Stimulated activated memory B cell treated with anti-CD40 and anti-IgM and Interleukin-4, amounts not matched to agents 10 μg/mL and 1 μg/mL and 100 μg/mL, for 72 hours (primary cell): ENCODE data around the gene MYO5A.
"Not testable (repeated sequence)": the region's sequence is repeated elsewhere in the genome, so short reads cannot be mapped to it uniquely, and the experiment has no call there.

Source experiments
- ATAC-seq: fragments of 150-1000 bp; cut with Tn5 transposase; 2 replicates; pipeline ENCODE4 v1.10.0; 2021
- H3K27ac Mint-ChIP-seq: one replicate; pipeline ENCODE4 v1.8.0; 2022; ENCODE audit warnings: mild to moderate bottlenecking, mixed read lengths
- H3K27me3 Mint-ChIP-seq: one replicate; pipeline ENCODE4 v1.8.0; 2022; ENCODE audit warnings: mixed read lengths
- H3K36me3 Mint-ChIP-seq: one replicate; pipeline ENCODE4 v1.8.0; 2022; ENCODE audit warnings: mixed read lengths
- H3K4me1 Mint-ChIP-seq: one replicate; pipeline ENCODE4 v1.8.0; 2022; ENCODE audit warnings: mixed read lengths
- H3K4me3 Mint-ChIP-seq: one replicate; pipeline ENCODE4 v1.8.0; 2022; ENCODE audit warnings: mild to moderate bottlenecking, moderate library complexity, mixed read lengths
- H3K9me3 Mint-ChIP-seq: one replicate; pipeline ENCODE4 v1.8.0; 2022; ENCODE audit warnings: mixed read lengths

The MYO5A gene

DNA sequence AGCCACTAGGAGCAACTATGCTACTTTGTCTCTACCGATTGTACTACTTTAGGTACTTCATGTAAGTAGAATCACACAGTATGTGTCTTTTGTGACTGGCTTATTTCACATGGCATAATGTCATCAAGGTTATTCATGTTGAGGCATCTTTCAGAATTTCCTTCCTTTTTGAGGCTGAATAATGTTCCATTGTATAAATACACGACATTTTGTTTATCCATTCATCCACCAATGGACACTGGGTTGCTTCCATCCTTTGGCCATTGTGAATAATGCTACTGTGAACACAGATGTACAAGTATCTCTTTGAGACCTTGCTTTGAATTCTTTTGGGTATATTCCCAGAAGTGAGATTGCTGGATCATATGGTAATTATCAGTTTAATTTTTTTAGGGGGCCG is 29.2 kb downstream of the MYO5A start:
- no peak overlapping the region for H3K4me3 Mint-ChIP-seq
- no peaks in the 10 kb centered on the region for H3K27me3 Mint-ChIP-seq
- H3K36me3 Mint-ChIP-seq: peaks cover 6% of the 10 kb centered on the region
- H3K9me3 Mint-ChIP-seq: no peaks in the 10 kb centered on the region
- H3K4me1 Mint-ChIP-seq: peaks cover 45% of the 10 kb centered on the region
- no peak for ATAC-seq
- H3K27ac Mint-ChIP-seq: no peak overlapping the region

DNA sequence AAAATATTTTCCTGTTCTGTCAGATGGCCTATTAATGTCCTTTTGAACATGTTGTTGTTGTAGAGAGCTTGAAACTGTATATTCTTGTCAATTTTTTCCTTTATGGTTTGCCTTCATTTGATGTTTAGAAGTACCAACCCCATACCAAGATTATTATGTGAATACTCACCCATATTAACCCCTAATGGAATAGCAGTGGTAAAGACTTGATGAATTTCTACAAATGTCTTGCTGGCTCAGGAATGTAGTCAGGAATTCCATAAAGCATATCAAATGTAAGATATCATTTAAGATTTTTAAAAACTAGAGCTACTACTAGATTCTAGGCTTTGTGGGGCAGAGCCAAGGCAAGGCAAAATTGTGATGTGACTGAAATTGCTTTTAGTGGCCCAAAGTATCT is 30.0 kb downstream of the MYO5A start:
- Mint-ChIP-seq H3K36me3 (peaks cover 6% of the 10 kb centered on the region), H3K4me1 (peaks cover 37% of the 10 kb centered on the region), H3K9me3 (no peaks in the 10 kb centered on the region), H3K27me3 (no peaks in the 10 kb centered on the region), H3K27ac (no peak overlapping the region), H3K4me3 (no peak overlapping the region)
- ATAC-seq: no peak

DNA sequence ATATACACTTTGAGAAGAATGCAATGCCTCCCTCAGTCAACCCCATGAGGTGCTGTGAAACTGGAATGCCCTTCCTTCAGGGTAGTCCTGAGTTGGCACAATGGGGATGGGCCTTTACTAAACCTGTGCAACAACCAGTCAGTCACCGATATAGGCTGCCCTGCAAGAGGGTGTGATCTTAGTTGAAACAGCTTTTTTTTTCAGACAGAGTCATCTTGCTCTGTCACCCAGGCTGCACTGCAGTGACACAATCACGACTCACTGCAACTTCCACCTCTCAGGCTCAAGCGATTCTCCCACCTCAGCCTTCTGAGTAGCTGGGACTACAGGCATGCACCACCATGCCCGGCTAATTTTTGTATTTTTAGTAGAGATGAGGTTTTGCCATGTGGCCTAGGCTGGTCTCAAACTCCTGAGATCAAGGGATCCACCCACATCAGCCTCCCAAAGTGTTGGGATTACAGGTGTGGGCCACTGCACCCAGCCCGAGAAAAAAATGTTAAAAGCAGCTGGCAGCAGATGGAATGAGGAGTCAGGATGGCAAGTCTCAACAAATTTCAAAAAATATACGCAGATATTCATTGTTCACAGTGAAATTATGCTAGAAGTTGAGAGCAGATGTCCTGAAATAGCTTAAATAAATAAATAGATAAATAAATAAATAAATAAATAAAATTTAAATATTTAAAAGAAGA is 31.8 kb downstream of the MYO5A start:
- Mint-ChIP-seq H3K27ac (no peak overlapping the region), H3K27me3 (no peaks in the 10 kb centered on the region), H3K36me3 (no peaks in the 10 kb centered on the region), H3K9me3 (no peaks in the 10 kb centered on the region), H3K4me3 (no peak overlapping the region), H3K4me1 (peaks cover 25% of the 10 kb centered on the region)
- ATAC-seq: peak; percentile 48

DNA sequence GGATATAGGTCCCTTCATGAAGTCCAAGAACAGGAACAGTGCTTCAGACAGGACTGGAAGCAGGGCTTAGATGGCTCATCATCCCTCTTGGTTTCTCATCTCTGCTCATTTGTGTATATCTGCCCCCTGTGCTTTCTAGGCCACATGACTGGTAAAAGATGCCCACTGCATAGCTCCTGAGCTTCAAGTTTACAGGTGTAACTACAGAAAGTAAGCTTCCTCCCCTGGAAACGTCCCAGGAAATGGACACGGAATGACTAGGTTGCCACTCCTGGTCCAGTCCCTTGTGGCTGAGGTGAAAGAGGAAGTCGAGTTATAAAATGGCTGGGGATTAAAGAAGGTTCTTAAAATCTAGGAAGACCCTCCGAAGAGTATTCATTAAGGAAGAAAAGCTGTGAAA is 32.5 kb downstream of the MYO5A start:
- Mint-ChIP-seq H3K27me3 (no peaks in the 10 kb centered on the region), H3K4me1 (peaks cover 31% of the 10 kb centered on the region), H3K36me3 (no peaks in the 10 kb centered on the region), H3K9me3 (no peaks in the 10 kb centered on the region), H3K4me3 (no peak overlapping the region), H3K27ac (no peak overlapping the region)
- no peak for ATAC-seq

DNA sequence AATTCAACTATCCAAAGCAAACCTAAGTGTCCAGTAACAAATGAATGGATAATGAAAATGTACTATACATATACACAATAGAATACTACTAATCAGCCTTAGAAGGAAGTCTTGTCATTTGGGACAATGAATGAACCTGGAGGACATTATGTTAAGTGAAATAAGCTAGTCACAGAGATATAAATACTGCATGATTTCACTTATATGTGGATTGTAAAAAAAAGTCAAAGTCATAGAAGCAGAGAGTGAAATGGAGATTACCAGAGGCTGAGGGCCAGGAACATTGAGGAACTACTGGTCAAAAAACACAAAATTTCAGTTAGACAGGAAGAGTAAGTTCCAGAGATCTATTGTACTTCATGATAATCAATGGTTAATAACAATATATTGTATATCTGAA is 33.6 kb downstream of the MYO5A start:
- H3K4me3 Mint-ChIP-seq: no peak overlapping the region
- H3K27ac Mint-ChIP-seq: no peak overlapping the region
- H3K4me1 Mint-ChIP-seq: peaks cover 31% of the 10 kb centered on the region
- no peaks in the 10 kb centered on the region for H3K27me3 Mint-ChIP-seq
- H3K9me3 Mint-ChIP-seq: no peaks in the 10 kb centered on the region
- H3K36me3 Mint-ChIP-seq: no peaks in the 10 kb centered on the region
- no peak for ATAC-seq

DNA sequence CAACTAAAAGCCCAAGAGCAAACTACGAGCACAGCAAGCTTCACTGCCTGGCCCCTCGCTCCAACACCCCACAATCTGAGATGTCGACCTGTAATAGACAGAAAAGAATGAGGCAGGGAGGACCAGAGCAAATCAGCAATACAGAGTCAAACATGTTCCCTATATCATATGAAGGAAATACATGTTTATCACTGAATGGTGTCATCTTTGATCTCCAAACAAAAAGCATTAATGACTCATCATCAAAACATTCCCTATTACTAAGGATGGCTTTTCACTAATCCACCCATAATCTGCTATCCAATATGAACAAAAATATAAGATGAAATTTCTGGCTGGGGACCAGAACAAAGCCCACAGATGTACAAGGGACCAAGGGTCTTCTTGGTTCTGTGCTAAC is 34.7 kb downstream of the MYO5A start:
- peaks cover 38% of the 10 kb centered on the region for H3K4me1 Mint-ChIP-seq
- H3K36me3 Mint-ChIP-seq: no peaks in the 10 kb centered on the region
- no peaks in the 10 kb centered on the region for H3K27me3 Mint-ChIP-seq
- no peak overlapping the region for H3K27ac Mint-ChIP-seq
- no peak for ATAC-seq
- no peak overlapping the region for H3K4me3 Mint-ChIP-seq
- no peaks in the 10 kb centered on the region for H3K9me3 Mint-ChIP-seq

DNA sequence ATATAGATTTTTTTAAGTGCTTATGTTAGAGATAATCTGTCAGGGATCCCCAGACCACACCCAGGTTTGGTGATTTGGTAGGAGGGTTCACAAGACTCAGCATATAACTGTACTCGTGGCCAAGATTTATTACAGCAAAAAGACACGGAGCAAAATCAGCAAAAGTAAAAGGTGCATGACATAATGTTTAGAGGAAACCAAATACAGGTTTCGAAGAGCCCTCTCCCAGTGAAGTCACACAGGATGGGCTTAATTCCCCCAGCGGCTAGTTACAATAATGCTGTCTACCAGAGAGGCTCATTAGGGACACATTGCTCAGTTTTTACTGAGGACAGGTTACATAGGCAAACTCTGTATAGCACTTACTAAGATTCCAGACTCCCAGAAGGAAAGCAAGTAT is 36.5 kb downstream of the MYO5A start:
- Mint-ChIP-seq H3K36me3 (no peaks in the 10 kb centered on the region), H3K27ac (no peak overlapping the region), H3K4me3 (no peak overlapping the region), H3K4me1 (peaks cover 47% of the 10 kb centered on the region), H3K9me3 (no peaks in the 10 kb centered on the region), H3K27me3 (no peaks in the 10 kb centered on the region)
- ATAC-seq: no peak

DNA sequence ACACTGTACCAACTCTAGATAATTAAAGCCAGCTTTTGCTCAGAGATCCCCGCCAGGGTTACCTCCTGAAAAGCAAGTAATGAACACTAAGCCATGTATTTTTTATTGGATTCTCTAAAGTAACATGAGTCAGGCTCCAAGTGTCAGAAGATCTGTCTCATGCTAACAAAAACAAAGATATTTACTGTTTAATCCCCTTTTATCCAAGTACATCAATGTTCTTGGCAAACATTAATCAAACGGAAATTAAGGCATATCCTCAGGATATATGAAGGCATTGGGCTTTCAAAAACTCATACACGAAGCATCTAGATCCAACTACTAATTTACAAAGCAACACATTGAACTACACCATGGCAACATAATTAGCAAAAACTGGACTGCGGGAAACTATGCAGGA is 37.2 kb downstream of the MYO5A start:
- H3K4me3 Mint-ChIP-seq: no peak overlapping the region

DNA sequence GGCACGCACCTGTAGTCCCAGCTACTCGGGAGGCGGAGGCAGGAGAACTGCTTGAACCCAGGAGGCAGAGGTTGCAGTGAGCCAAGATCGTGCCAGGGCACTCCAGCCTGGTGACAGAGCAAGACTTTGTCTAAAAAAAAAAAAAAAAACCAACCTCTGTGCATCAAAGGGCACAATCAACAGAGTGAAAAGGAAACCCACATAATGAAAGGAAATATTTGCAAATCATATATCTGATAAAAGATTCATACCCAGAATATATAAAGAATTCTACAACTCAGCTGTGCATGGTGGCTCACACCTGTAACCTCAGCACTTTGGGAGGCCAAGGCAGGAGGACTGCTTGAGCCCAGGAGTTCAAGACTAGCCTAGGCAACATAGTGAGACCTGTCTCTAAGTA is 39.2 kb downstream of the MYO5A start:
- H3K4me1 Mint-ChIP-seq: peaks cover 43% of the 10 kb centered on the region
- H3K9me3 Mint-ChIP-seq, H3K27ac Mint-ChIP-seq, H3K27me3 Mint-ChIP-seq, H3K4me3 Mint-ChIP-seq, ATAC-seq, H3K36me3 Mint-ChIP-seq: not testable (repeated sequence)

More for the DNA sequence above, 37.2 kb downstream of the MYO5A start:
- H3K36me3 Mint-ChIP-seq: no peaks in the 10 kb centered on the region
- no peak for ATAC-seq
- H3K27ac Mint-ChIP-seq: no peak overlapping the region
- H3K9me3 Mint-ChIP-seq: no peaks in the 10 kb centered on the region
- no peaks in the 10 kb centered on the region for H3K27me3 Mint-ChIP-seq
- peaks cover 49% of the 10 kb centered on the region for H3K4me1 Mint-ChIP-seq

DNA sequence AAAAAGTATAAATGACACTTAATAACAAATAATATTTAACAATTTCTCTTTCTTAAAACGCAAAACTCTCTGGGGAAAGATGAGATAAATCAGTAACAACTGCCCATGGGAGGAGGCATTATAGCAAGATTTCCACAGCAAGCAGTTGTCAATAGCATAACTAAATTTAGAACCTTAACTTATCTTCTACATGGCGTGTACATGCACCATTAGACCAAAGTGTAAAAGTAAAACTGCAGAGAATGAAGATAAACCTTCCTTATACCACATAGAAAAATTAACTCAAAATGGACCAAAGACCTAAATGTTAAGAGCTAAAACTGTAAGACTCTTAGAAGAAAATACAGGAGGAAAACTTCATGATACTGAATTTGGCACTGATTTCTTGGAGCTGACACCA is 39.9 kb downstream of the MYO5A start:
- Mint-ChIP-seq H3K36me3 (no peaks in the 10 kb centered on the region), H3K27me3 (no peaks in the 10 kb centered on the region), H3K27ac (no peak overlapping the region), H3K4me3 (no peak overlapping the region), H3K9me3 (no peaks in the 10 kb centered on the region), H3K4me1 (peaks cover 47% of the 10 kb centered on the region)
- ATAC-seq: no peak

DNA sequence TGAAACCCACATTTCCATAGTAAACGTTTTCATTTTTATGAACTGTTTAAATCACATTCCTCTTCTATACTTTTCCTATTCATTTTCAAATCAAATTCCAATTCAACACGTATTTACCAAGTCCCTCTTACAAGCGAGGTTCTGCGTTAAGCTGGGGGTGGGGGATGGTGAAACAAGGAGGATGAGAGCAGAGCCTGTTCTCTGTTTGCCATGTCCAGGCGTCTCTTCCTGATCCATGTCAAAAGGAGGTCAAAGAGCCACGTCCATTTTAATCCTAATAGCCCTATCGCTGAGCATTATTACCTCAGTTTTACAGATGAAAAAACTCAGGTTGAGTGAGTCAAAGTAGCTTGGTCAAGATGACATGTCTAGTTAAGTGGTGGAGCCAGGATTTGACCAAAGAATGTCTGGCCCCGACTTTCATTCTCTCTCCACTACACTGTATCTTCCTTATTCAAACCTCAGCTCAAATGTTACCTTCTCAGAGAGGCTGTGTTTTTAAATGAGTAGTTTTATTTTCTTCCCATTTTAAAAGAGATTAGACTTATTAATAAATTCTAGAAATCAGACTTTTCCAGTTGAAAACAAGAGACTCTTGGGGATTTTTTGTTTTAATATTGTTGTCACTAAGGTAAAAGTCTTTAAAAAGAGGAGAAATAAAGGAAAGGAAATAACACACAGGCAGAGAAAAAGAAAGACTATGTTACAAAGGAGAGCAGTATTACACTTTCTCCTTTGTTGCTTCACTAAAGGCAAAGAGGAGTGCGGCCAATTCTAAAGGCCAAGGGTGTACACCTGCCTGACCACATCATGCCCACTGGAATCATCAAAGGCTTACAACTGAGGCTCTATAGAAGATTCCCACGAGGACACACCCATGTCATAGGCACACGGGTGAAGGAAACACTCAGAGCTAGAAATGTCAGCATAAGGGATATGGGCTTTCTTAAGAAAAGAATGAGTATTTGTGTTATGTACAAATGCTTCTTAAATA is 42.4 kb downstream of the MYO5A start:
- Mint-ChIP-seq H3K27ac (peak overlapping the region; percentile 52), H3K4me3 (no peak overlapping the region), H3K27me3 (no peaks in the 10 kb centered on the region), H3K36me3 (no peaks in the 10 kb centered on the region), H3K4me1 (peaks cover 64% of the 10 kb centered on the region), H3K9me3 (no peaks in the 10 kb centered on the region)
- ATAC-seq: no peak

DNA sequence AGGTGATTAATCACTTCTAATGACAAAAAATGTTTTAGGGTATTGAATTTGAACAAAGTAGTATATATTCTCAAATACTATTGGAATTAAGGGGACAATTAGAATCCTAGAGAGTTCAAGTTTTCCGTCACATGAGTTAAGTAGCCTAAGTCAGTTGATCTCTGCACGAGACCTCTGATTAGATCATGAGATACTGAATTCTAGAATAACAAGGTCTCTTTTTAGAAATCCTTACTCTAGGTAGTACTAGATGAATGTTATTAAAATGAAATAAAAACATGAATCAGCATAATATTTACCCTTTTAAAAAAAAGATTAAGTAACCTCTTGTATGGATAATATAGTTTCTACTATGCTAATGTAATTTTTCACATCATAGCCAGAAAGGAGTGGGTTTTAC is 43.4 kb downstream of the MYO5A start:
- Mint-ChIP-seq H3K9me3 (no peaks in the 10 kb centered on the region), H3K27me3 (no peaks in the 10 kb centered on the region), H3K4me3 (no peak overlapping the region), H3K27ac (no peak overlapping the region), H3K4me1 (peaks cover 73% of the 10 kb centered on the region), H3K36me3 (no peaks in the 10 kb centered on the region)
- no peak for ATAC-seq

DNA sequence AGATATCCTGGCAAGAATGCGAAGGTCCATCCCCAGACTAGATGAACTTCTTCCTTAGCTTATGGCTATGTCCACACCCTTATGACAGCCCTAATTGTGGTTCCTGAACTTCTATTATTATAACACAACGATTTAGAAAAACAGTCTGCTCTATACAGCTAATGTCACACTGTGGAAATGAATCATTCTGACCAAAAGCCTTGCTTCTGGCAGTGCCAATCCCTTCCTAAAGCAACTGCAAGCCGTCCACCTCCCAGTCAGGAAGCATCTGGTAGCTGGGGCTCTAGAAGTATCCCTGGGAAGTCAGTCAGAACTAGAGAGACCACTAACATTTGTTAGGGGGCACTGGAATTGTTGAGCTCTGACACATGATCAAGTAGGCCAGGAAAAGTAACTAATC is 45.0 kb downstream of the MYO5A start:
- no peak for ATAC-seq
- Mint-ChIP-seq H3K27me3 (no peaks in the 10 kb centered on the region), H3K4me3 (no peak overlapping the region), H3K36me3 (no peaks in the 10 kb centered on the region), H3K27ac (peak overlapping the region; percentile 29), H3K4me1 (peaks cover 73% of the 10 kb centered on the region), H3K9me3 (no peaks in the 10 kb centered on the region)

DNA sequence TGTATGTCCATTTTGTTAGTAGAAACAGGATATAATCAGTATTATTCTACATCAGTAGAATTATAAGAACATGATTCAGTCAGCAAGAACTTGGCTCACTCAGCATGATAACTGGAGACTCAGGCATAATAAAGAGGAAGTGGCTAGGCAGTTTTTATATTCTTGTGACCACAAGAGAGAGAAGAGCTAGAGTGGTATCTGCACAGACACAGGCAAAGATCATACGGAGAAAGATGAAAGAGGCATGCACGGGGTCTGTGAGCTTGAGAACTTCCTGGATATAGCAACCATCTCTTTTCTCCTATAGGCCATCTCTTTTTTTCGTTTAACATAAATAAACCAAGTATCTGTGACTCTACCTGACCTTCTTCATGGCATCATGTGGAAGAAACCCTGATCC is 46.8 kb downstream of the MYO5A start:
- Mint-ChIP-seq H3K27ac (peak overlapping the region; percentile 29), H3K36me3 (peaks cover 3% of the 10 kb centered on the region), H3K4me1 (peaks cover 67% of the 10 kb centered on the region), H3K27me3 (no peaks in the 10 kb centered on the region), H3K9me3 (no peaks in the 10 kb centered on the region), H3K4me3 (no peak overlapping the region)
- ATAC-seq: peak; percentile 100

DNA sequence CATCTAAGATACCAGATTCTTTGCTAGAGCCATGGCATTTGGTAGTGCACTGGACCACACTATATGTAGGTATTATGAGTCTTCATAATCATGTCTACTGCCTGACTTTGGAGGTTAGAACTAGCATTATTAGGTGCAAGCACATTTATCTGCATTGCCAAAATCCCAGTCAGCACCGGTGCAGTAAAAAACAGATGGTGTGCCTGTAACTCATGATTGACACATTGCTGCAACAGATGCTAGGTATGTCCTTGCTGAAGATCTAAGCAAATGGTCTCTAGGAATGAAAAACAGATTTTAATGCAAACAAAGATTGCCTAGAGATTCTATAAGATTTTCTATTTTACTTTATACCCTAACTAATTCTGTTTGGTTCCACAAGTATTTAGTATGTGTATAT is 47.7 kb downstream of the MYO5A start:
- peak overlapping the region; percentile 29 for H3K27ac Mint-ChIP-seq
- no peaks in the 10 kb centered on the region for H3K9me3 Mint-ChIP-seq
- ATAC-seq: no peak
- H3K36me3 Mint-ChIP-seq: peaks cover 5% of the 10 kb centered on the region
- H3K4me3 Mint-ChIP-seq: no peak overlapping the region
- peaks cover 61% of the 10 kb centered on the region for H3K4me1 Mint-ChIP-seq
- no peaks in the 10 kb centered on the region for H3K27me3 Mint-ChIP-seq

DNA sequence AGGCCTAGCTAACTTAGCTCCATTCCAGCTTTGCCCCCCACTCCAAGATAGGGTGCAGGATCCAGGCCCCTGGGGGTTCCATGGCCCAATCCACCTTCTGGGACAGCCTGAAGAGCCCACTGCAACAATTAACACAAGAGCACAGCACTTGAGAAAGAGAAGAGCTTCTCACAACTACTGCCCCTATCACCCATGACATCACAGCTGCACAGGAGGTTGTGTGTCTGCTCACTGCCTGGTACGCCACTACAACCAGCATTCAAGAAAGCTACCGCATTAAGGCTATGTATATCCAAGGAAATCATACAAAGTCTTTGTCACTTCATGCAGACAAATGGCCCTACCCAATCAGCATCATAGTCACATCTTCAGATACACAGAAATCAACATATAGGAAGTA is 62.0 kb downstream of the MYO5A start:
- Mint-ChIP-seq H3K4me1 (peaks cover 42% of the 10 kb centered on the region), H3K27me3 (no peaks in the 10 kb centered on the region), H3K27ac (peak overlapping the region; percentile 83), H3K4me3 (no peak overlapping the region), H3K9me3 (peaks cover 6% of the 10 kb centered on the region), H3K36me3 (peaks cover 9% of the 10 kb centered on the region)
- ATAC-seq: no peak
